HG03280 (cell line): ENCODE data around the gene SAPCD2.

Experiments used
- ATAC-seq: cut with Tn5 transposase; IDR thresholded peaks from one replicate; pipeline ENCODE4 v1.9.1; 2021; ENCODE audit warnings: mild to moderate bottlenecking, moderate library complexity; ENCODE audit not compliant: unreplicated experiment

The SAPCD2 gene

DNA sequence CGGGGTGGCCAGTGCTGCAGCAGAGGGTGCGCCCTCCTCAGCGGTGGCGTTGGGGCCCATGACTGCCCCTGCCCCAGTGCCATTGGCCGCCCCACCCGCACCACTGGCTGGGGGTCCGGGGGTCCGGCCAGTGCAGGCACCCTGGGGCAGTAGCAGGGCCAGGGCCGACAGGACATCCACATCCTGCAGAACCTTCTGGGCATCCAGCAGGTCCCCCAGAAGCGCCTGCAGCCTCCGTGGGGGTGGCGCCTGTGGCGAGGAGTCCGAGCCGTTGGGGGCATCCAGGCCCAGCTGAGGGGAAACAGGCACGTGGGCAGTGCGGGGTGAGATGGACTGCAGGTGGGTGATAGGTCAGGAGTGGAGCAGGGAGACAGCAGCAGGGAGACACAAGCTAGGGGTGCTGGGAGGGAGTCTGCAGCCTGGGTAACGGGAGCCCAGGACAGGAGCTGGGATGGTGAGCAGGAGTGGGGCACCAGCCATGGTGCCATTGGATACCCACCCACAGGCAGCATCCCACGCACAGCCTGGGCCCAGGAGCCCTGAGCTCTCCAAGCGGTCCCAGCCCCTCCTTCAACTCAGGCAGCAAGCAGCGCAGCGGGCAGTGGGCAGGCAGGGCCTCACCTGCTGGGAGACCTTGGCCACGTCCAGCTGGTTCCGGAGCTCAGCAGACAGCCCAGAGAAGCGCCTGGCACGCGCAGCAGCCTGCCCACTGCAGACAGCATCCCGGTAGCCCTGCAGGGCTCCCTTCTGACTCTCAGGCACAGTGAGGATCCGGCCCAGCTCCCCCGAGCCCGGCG is 49.4 kb downstream of the SAPCD2 start:
- no peak for ATAC-seq

- no peak for ATAC-seq
Observed at GRCh38 chr9:137019891-137020683, 50.3 kb downstream of the SAPCD2 start.

- no peak for ATAC-seq
Observed at GRCh38 chr9:137018761-137019559, 51.4 kb downstream of the SAPCD2 start.

DNA sequence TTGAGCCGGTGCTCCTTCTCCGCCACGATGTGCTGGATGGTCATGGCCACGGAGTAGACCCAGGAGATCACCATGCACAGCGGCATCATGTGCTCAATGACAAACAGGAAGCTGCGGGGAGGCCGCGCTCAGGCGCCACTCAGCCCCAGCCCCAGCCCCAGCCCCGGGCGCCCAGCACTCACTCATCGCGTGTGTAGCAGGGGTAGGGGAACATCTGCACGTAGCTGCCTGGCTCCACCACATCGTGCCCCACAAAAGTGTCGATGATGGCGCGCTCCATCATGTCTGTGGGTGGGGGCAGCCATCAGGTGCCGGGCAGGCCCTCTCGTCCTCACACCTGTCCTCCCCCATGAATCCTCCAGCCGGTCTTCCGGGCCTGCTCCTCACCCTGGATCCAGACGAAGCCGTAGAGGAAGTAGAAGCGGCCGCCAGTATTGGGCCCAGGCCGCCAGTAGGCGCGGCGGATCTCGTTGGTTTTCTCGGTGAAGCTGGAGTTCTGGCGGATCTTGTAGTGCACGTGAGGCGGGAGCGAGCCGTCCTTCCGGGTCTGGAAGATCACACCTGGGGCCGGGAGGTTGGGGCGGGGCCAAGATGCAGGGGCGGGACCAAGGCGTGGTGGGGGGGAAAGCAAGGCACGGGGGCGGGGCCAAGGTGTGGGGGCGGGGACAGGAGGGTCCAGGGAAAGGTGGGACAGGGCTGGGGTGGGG is 52.4 kb downstream of the SAPCD2 start:
- no peak for ATAC-seq

GRCh38 chr9:137017071-137017470 is 53.3 kb downstream of the SAPCD2 start:
- no peak for ATAC-seq

DNA sequence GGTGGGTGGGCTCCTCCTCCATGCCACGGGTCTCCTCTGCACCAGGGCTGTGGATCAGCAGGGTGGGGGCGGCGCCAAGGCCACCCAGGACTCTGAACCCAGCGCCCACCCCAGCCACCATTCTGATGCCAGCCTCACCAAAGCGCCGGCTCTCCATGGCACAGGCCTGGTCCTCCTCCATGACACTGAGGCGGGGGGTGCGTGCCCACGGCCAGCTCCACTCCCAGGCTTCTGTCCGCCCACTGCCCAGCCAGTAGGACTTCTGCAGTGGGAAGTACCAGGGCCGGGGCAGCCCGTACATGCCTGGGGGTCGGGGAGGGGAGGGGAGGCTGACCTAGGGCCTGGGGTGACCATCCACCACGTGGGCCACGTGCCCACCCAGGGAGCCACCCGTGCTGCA is 53.9 kb downstream of the SAPCD2 start:
- no peak for ATAC-seq

DNA sequence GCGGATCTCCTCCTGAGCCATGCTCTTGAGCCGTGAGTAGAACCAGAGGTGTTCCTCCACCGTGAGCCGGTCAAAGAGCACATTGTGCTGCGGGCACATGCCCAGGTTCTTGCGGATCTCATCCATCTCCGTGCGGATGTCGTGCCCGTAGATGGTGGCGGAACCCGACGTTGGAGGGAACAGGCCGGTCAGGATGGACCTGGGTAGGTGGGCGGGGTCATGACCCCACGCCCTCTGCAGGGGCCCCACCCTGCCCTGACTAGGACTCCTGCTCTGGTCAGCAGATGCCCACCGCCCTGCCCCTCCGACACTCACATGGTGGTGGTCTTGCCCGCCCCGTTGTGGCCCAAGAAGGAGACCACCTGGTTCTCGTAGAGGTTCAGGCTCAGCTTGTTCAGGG is 54.4 kb downstream of the SAPCD2 start:
- ATAC-seq: no peak

DNA sequence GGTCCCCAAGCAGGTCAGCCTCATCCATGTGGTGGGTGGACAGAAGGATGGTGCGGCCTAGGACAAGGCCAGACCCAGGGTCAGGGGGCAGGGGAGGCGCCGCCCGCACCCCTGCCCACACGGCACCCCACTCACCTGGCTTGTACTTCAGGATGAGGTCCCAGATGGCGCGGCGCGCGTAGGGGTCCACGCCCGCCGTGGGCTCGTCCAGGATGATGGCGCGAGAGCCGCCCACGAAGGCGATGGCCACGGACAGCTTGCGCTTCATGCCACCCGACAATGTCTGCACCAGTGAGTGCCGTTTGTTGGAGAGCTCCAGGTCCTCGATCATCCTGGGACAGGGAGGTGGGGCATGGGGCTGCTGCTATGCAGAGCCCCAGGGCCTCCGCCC is 54.8 kb downstream of the SAPCD2 start:
- ATAC-seq: no peak

DNA sequence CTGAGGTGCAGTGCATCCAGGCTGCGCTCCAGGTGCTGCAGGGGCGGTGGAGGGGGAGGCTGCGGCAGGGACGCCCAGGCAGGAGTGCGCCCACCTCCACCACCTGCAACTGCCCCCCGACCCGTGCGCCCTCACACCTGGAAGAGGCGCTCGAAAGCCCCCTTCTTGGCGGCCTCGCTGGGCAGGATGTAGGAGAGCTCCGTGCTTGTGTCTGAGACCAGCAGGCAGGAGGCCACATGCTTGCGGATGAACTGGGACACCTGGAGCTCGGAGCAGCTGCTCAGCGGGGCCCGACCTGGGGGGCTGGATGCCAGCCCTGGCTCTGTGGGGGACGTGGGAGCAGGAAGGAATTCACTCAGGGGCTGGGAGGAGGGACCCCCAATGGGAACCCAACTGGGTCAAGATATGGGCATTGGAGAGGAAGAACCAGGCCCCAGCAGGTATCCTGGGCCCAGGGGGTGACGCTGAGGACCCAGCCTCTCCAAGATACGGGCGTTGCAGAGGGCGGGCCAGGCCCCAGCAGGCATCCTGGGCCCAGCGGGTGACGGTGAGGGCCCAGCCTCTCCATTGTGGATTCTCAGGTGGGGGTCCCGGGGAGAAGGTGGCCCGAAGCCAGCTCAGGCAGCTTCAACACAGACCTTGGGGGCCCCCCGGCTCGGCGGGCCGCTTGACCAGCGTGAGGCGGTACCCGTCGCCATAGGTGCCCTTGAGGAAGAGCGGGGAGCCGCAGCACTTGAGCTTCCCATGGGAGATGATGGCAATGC is 55.4 kb downstream of the SAPCD2 start:
- ATAC-seq: no peak

GRCh38 chr9:137014166-137014565 is 56.2 kb downstream of the SAPCD2 start:
- ATAC-seq: no peak

DNA sequence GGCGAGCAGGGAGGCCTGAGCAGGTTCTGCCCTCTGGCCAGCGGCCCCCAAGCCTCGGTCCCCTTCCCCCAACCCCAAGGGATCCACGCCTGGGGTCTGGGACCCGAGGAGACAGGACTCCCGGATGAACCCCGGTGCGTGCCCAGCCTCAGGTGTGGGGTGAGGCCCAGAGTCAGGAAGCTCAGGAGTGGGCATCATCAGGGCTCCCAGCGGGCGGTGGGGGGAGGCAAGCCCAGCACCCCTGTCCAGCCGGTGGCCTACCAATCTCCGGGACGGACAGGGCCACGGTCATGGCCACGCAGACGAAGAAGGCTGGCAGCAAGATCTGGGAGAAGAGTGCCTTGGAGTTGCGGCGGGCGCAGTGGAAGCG is 56.8 kb downstream of the SAPCD2 start:
- ATAC-seq: no peak

DNA sequence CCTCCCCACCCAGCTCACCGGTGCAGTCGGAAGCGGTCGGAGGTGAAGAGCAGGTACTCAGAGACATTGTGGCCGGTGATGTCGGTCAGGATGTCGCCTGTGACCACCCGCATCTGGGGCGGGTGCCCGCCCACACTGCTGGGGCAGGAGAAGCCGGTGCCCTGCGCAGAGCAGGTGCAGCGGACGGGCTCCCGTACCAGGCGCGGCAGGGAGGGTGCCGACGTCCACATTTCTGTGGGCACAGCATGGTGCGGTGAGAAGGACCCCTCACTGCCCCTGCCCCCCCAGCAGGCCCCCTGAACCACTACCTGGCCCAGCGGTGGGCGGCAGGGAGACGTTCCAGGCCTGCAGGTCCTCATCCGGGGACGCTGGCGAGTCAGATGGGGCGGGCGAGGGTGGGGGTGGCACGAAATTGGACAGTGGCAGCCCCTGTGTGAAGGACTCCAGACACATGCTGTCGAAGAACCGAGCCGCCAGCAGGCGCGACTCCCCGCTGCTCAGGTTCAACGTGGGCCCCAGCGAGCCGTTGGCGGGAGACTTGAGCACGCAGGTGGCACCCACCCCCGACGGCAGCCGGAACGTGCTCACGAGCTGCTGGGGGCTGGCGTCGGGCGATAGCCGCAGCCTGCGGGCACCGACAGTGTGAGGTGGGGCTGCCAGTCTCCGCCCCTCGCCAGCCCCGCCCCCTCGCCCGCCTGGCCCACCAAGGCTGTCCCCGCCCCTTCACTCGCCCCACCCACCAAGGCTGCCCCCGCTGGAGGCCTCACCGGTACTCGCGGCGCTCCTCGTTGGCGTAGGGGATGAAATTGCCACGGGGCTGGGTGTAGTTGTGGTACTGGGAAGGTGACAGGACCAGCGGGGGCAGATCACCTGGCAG is 57.4 kb downstream of the SAPCD2 start:
- no peak for ATAC-seq
